Small intestine (tissue), 7 donors: Measurements from ENCODE around the gene PAK6. TPM values are rescaled to one million over a fixed set of nuclear protein-coding genes. Genes with fewer than 3 reads are reported as not detected.

Experiments
- DNase-seq, 2 donors: peaks; one replicate each; pipeline versions ENCODE4 v3.0.0 to v3.0.0-alpha.2; 2013
- FAIRE-seq: peaks from 2 replicates; lab custom pipeline; 2012; peaks lifted over from hg19 to GRCh38; lab: Jason Lieb, UNC
- H3K27ac ChIP-seq, 3 donors: one replicate each; pipeline ENCODE4 v1.5.1; 2013; ENCODE audit warnings: low read length in 2 of 3, mild to moderate bottlenecking in 2 of 3, control low read depth in 1 of 3, inconsistent platforms in 1 of 3, low read depth in 1 of 3, moderate library complexity in 1 of 3
- H3K27me3 ChIP-seq, 3 donors: one replicate each; pipeline ENCODE4 v1.6.1; 2013; ENCODE audit warnings: low read length in 3 of 3, inconsistent platforms in 1 of 3; ENCODE audit not compliant: control insufficient read depth in 3 of 3, insufficient read depth in 3 of 3
- H3K36me3 ChIP-seq, 3 donors: one replicate each; pipeline ENCODE4 v1.6.1; 2013; ENCODE audit warnings: low read length in 3 of 3, inconsistent platforms in 1 of 3, low read depth in 1 of 3, mild to moderate bottlenecking in 1 of 3, moderate library complexity in 1 of 3; ENCODE audit not compliant: control insufficient read depth in 3 of 3, insufficient read depth in 2 of 3
- H3K4me1 ChIP-seq, 3 donors: one replicate each; pipeline ENCODE4 v1.6.1; 2013; ENCODE audit warnings: low read length in 2 of 3, inconsistent platforms in 1 of 3, low read depth in 1 of 3, mild to moderate bottlenecking in 1 of 3, moderate library complexity in 1 of 3; ENCODE audit not compliant: control insufficient read depth in 3 of 3, insufficient read depth in 2 of 3
- H3K4me3 ChIP-seq, 3 donors: one replicate each; pipeline ENCODE4 v1.5.1; 2013; ENCODE audit warnings: low read length in 3 of 3, control low read depth in 1 of 3, inconsistent platforms in 1 of 3, low read depth in 1 of 3, mild to moderate bottlenecking in 1 of 3, moderate library complexity in 1 of 3
- H3K9me3 ChIP-seq, 2 donors: one replicate each; pipeline ENCODE4 v1.6.1; 2013; ENCODE audit warnings: low read depth in 1 of 2, low read length in 1 of 2; ENCODE audit not compliant: control insufficient read depth in 2 of 2, insufficient read depth in 1 of 2
- WGBS, 3 donors: extraction: QIAGEN DNeasy Blood & Tissue Kit; methylation state at CpG; one replicate each; pipeline ENCODE4 v1.1.7; 2013; 5-methylcytosine and 5-hydroxymethylcytosine counted together
- polyA plus RNA-seq, 4 donors: library from polyadenylated mRNA; stranded (reverse) in 3 of 4; unstranded in 1 of 4; fragments of 200-250 nt in 3 of 4; fragments of 120-200 nt in 1 of 4; gene quantifications; one replicate each; pipeline versions ENCODE4 v1.2.1 to v1.2.3, GENCODE V29; 2013
- donor health status: healthy with polysubstance abuse.
- donor health status: control.
- donor health status: control.
- donor health status: Bipolar disorder and iron deficiency.
- donor health status: healthy.

The PAK6 gene
- polyA plus RNA-seq, 4 donors: 0.67 to 16.4 (median 2.9) TPM

GRCh38 chr15:40265355-40265754, 26.5 kb downstream of the PAK6 start:
- FAIRE-seq (no peak), DNase-seq (no peak)
- Histone ChIP-seq H3K4me3 (no peak overlapping the region), H3K4me1 (peaks cover 0 to 15% (median 0%) of the 10 kb centered on the region in 3 donors), H3K27ac (no peak overlapping the region), H3K27me3 (no peaks in the 10 kb centered on the region), H3K36me3 (peaks cover 0 to 65% (median 0%) of the 10 kb centered on the region in 3 donors), H3K9me3 (no peaks in the 10 kb centered on the region)
- 76 to 82% (median 79%) methylated on average over 10 of the region's 10 CpGs for WGBS, 3 donors

GRCh38 chr15:40265875-40266274, 27.0 kb downstream of the PAK6 start:
- H3K4me3 ChIP-seq: no peak overlapping the region
- peaks cover 0 to 69% (median 0%) of the 10 kb centered on the region in 3 donors for H3K36me3 ChIP-seq
- 91 to 94% (median 93%) methylated on average over 19 to 20 of the region's 20 CpGs for WGBS, 3 donors
- H3K27me3 ChIP-seq: no peaks in the 10 kb centered on the region
- no peaks in the 10 kb centered on the region for H3K9me3 ChIP-seq
- no peak for DNase-seq
- no peak for FAIRE-seq
- peaks cover 0 to 15% (median 0%) of the 10 kb centered on the region in 3 donors for H3K4me1 ChIP-seq
- H3K27ac ChIP-seq: no peak overlapping the region

- peaks cover 0 to 18% (median 0%) of the 10 kb centered on the region in 3 donors for H3K4me1 ChIP-seq
- no peak overlapping the region for H3K4me3 ChIP-seq
- H3K27me3 ChIP-seq: no peaks in the 10 kb centered on the region
- no peak overlapping the region for H3K27ac ChIP-seq
- WGBS, 3 donors: 56 to 71% (median 58%) methylated on average over 7 of the region's 7 CpGs
- no peak for FAIRE-seq
- peaks cover 0 to 73% (median 0%) of the 10 kb centered on the region in 3 donors for H3K36me3 ChIP-seq
- no peaks in the 10 kb centered on the region for H3K9me3 ChIP-seq
- DNase-seq: no peak
Measured at GRCh38 chr15:40266828-40267304, 28.0 kb downstream of the PAK6 start.

DNA sequence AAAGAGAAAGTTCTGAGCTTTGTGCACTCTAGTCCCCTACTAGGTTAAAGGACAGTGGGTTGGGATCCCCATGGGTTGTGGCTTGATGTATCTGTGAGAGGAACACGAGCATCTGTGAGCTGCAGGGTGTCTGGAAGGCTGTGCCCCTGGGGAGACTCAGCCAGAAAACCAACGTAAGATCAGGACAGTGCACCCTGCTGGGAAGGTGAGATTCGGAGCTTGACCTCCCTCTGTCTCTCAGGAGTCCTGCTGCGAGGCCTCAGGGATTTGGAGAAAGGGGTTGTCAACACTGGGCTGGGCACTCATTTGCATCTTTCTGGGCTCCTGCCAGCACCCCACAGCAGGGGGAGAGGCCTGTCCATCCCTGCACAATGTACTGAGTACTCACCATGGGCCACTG, 28.8 kb downstream of the PAK6 start:
- Histone ChIP-seq H3K27ac (no peak overlapping the region), H3K4me3 (no peak overlapping the region), H3K27me3 (no peaks in the 10 kb centered on the region), H3K9me3 (no peaks in the 10 kb centered on the region), H3K4me1 (peaks cover 0 to 14% (median 0%) of the 10 kb centered on the region in 3 donors), H3K36me3 (peaks cover 0 to 81% (median 0%) of the 10 kb centered on the region in 3 donors)
- FAIRE-seq: no peak
- no peak for DNase-seq
- WGBS, 3 donors: 83 to 89% (median 86%) methylated on average over 4 of the region's 4 CpGs

DNA sequence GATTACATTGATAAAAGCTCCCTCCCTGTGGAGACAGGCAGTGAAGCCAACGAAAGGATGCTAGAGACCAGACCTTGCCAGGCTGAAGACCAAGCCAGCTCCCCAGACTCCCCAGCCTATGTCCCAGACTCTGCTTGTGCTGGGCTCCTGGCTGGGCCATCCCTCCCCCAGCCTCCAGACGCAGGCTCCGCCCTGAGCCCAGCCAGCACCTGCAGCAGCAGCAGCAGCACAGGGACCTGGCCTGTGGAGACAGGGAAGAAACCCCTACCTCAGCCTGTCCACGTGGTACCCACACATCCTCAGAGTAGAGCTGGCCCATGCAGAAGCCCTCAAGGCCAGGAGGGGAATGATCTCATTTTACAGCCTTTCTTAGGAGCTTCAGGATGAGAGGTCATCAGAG, 30.7 kb downstream of the PAK6 start:
- Histone ChIP-seq H3K27me3 (no peaks in the 10 kb centered on the region), H3K9me3 (no peaks in the 10 kb centered on the region), H3K4me3 (no peak overlapping the region), H3K4me1 (peaks cover 0 to 3% (median 0%) of the 10 kb centered on the region in 3 donors), H3K36me3 (peaks cover 0 to 94% (median 0%) of the 10 kb centered on the region in 3 donors), H3K27ac (no peak overlapping the region)
- whole genome bisulfite sequencing, 3 donors: 75 to 86% (median 80%) methylated on average over 4 of the region's 4 CpGs
- no peak for DNase-seq
- no peak for FAIRE-seq

DNA sequence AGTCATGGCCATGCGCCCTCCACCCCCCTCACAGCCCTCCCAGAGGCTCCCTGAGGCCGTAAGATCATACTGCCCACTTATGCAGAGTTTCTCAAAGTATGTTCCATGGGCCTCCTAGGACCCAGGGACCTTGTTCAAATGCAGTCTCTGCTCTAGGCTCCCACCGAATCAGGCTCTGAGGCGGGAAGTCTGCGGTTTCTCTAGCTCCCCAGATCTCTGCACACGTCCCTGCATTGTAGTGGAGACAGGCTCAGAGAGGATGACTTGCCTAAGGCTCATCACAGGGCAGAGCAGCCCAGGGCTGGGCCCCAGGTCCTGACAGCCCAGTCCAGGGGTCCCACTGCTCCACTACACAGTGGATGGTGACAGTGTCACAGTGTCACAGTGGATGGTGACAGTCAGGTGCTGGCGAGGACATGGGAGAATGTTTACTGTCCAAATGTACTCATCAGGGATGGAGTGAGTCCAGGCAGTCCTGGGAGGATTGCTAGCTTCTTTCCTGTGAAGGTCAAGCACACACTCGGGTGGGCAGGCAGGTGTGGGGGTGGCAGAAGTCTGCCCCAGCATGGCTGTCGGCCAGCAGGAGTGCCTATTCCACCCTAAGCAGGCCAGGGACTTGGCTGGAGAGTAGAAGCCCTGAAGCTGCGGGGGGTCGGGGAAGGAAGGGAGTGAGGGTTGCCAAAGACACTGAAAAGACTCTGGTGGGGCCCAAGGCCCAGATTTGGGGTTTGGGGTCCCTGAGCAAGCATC, 31.6 kb downstream of the PAK6 start:
- Histone ChIP-seq H3K9me3 (no peaks in the 10 kb centered on the region), H3K4me1 (peaks cover 0 to 3% (median 0%) of the 10 kb centered on the region in 3 donors), H3K27me3 (no peaks in the 10 kb centered on the region), H3K36me3 (peaks cover 0 to 87% (median 0%) of the 10 kb centered on the region in 3 donors), H3K4me3 (no peak overlapping the region), H3K27ac (no peak overlapping the region)
- WGBS, 3 donors: 81 to 84% (median 81%) methylated on average over 11 of the region's 11 CpGs
- FAIRE-seq (no peak), DNase-seq (no peak)

DNA sequence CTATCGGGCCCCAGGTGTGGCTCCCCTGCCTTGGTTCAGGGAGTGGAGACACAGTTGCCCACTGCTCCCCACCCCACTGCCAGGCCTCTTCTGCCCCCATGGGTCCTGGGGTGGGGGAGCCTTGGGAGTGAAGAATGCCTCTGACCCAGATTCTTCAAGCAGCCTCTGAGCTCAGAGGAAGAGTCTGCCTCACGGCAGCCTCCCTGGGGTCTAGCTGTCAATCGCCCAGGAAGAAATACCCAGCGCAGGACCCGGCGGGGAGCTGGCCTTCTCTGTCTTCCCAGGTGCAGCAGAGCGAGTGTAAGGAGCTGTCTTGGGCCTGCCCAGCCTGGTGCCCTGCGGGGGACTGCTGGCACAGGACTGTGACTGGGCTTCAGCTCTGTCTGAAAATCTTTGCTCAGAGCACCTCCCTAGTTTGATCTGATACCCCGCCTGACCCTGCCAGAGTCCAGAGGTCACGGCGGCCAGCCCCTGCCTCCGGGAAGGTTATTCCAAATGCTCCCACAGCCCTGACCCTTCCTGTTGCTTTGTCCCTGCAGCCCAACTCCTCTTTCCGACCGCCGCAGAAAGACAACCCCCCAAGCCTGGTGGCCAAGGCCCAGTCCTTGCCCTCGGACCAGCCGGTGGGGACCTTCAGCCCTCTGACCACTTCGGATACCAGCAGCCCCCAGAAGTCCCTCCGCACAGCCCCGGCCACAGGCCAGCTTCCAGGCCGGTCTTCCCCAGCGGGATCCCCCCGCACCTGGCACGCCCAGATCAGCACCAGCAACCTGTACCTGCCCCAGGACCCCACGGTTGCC, 33.0 kb downstream of the PAK6 start:
- Histone ChIP-seq H3K27ac (no peak overlapping the region), H3K27me3 (no peaks in the 10 kb centered on the region), H3K4me1 (peaks cover 0 to 3% (median 0%) of the 10 kb centered on the region in 3 donors), H3K4me3 (no peak overlapping the region), H3K9me3 (no peaks in the 10 kb centered on the region), H3K36me3 (peaks cover 0 to 85% (median 0%) of the 10 kb centered on the region in 3 donors)
- WGBS, 3 donors: 72 to 79% (median 76%) methylated on average over 25 of the region's 25 CpGs
- DNase-seq (no peak), FAIRE-seq (no peak)

DNA sequence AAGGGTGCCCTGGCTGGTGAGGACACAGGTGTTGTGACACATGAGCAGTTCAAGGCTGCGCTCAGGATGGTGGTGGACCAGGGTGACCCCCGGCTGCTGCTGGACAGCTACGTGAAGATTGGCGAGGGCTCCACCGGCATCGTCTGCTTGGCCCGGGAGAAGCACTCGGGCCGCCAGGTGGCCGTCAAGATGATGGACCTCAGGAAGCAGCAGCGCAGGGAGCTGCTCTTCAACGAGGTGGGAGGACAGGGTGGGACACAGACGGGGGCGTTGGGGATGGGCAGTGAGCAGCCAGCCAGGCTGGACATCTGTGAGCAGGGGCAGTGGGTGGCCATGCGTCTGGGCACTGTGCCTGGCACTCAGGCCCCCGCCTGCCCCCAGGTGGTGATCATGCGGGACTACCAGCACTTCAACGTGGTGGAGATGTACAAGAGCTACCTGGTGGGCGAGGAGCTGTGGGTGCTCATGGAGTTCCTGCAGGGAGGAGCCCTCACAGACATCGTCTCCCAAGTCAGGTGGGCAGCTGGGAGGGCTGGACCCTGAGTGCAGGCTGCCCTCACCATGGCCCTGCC, 33.7 kb downstream of the PAK6 start:
- peaks cover 0 to 85% (median 0%) of the 10 kb centered on the region in 3 donors for H3K36me3 ChIP-seq
- DNase-seq: no peak
- no peak overlapping the region for H3K27ac ChIP-seq
- H3K4me1 ChIP-seq: peaks cover 0 to 3% (median 0%) of the 10 kb centered on the region in 3 donors
- FAIRE-seq: no peak
- no peaks in the 10 kb centered on the region for H3K9me3 ChIP-seq
- 69 to 85% (median 79%) methylated on average over 19 to 20 of the region's 20 CpGs for WGBS, 3 donors
- peaks cover 0 to under 1% (median 0%) of the 10 kb centered on the region in 3 donors for H3K27me3 ChIP-seq
- H3K4me3 ChIP-seq: no peak overlapping the region
